HG02798 (cell line): ENCODE data around the gene METTL26.

Source experiments
- ATAC-seq: cut with Tn5 transposase; IDR thresholded peaks from one replicate; pipeline ENCODE4 v1.9.1; 2021; ENCODE audit warnings: mild to moderate bottlenecking; ENCODE audit not compliant: unreplicated experiment, poor library complexity

The METTL26 gene

GRCh38 chr16:660459-661183 lies 24.5 kb upstream of the METTL26 start:
- ATAC-seq = peak; percentile 63

GRCh38 chr16:660132-660458 lies 24.0 kb upstream of the METTL26 start:
- ATAC-seq = no peak

DNA sequence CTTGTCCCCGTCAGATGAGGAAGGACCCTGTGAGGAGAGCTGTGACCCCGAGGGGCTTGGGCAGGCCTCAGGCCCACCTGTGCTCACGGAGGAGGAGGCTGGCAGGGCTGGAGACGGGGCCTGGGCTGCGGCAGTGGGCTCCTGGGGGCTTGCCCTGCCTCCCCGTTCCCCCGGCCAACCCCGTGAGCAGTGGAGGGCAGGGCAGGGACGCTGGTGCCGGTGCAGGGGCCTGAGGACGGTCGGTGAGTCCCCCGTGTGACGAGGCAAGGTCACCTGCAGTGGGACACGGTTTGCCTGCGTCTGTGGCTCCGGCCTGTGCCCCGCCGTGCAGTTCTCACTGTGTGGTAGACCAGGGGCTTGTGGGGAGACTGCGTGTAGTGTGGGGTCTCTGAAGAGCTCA lies 23.5 kb upstream of the METTL26 start:
- no peak for ATAC-seq

- ATAC-seq = no peak
Observed at GRCh38 chr16:658679-659571, 22.8 kb upstream of the METTL26 start.

DNA sequence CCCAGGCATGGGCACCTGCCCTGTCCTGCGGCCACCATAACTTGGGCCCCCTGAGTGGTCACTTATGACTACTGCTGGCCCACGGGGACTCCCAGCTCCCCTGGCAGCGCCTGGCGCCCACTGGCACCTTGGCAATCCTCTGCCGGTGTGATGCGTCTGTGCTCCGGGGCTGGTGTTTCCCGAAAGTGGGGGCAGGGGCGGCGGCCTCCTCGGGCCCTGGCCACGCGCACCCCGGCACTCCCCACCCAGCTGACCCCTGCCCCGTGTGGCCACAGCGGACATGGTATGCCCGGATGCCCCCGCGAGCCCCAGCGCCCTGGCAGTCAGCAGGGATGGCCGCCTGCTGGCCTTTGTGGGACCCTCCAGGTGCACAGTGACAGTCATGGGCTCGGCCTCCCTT lies 21.4 kb upstream of the METTL26 start:
- ATAC-seq = no peak

GRCh38 chr16:654034-654433 lies 17.9 kb upstream of the METTL26 start:
- no peak for ATAC-seq

DNA sequence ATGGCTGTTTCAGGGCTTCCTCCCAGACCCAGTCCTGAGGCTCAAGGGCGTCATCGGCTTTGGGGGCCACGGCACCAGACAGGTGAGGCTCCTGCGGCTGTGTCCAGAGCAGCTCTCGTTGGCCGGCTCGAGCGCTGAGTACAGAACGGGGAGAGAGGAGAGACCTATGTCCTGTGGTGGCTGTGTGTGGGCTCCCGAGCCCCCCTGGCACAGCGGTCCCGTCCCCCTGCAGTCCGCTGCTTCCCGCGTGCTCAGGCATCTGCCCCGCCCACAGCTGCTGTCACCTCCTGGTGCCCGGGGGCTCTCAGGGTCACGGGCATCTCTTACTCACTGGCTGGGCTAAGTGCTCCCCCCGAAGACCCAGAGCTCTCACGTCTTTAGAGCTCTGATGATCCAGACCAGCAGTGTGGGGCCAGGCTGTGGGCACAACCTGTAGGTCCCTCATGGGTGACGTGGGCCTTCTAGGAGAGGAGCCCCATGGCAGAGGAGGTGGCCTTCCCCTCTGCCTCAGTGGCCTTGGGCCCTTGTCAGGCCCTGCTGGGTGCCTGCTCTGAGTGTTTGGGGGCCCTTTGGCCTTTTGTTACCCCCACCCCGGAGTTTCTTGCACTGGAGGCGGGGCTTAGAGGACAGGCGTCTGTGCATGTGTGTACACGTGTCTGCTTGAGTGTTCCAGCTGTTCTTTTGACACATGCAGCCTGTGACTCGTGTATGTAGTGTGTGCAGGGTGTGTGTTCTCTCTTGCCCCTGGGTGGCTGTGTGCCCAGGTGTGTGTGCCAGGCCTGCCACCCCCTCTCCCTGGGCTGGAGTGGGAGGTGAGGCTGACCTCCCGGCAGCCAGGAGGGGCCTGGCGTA lies 16.6 kb upstream of the METTL26 start:
- no peak for ATAC-seq

GRCh38 chr16:651844-652243 lies 15.7 kb upstream of the METTL26 start:
- no peak for ATAC-seq

DNA sequence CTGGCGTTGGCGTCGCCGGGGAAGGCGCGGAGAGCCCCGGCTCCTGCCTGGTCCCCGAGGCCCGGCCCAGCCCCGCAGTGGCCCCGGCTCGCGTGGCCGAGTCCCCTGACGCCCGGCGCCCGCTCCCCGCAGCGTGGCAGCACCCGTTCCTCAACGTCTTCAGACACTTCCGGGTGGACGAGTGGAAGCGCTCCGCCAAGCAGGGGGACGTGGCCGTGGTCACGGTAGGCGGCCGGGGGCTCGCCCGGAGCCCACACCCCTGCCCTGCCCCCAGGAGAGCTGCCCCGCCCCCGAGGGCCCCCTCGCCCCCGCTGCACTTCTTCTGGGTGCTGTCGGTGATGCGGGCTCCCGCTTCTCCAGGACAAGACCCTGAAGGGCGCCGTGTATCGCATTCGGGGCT lies 13.5 kb upstream of the METTL26 start:
- peak; percentile 12 for ATAC-seq

- peak; percentile 87 for ATAC-seq
Observed at GRCh38 chr16:648781-649589, 12.9 kb upstream of the METTL26 start, which contains the start of gene WDR90. WDR90 (plus strand) TSS chr16:649365; CDS start chr16:649417, 52 bp downstream.

DNA sequence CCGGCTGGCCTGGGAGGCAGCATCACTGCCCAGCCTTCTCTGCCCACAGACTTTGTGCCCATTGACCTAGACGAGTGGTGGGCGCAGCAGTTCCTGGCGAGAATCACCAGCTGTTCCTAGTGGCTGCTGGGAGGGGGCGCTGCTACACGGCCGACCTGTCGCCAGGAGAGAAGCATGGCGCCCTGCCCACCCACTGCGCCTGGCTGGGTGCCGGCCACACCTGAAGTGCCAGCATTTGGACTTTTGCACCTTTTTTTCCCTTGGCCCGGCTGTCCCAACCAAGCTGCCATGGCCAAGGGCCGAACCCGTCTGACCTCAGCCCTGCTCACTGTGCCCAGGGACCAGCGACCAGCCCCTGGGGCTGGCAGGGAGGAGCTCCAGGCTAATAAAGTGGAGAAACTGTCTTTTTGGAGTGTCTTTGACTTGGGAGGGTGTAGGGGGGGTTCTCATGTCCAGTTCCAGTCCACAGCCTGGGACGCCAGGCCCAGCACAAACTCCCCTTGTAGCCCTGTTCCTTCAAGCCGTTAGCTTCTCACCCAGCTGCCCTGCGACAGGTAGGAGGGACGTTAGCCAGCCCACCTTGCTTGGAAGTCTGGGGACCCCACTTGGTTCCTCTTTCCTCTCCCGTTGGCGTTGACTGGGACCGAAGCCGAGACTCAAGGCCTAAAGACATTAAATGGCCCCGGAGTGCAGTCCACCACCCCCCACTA lies 12.1 kb upstream of the METTL26 start:
- ATAC-seq = no peak

DNA sequence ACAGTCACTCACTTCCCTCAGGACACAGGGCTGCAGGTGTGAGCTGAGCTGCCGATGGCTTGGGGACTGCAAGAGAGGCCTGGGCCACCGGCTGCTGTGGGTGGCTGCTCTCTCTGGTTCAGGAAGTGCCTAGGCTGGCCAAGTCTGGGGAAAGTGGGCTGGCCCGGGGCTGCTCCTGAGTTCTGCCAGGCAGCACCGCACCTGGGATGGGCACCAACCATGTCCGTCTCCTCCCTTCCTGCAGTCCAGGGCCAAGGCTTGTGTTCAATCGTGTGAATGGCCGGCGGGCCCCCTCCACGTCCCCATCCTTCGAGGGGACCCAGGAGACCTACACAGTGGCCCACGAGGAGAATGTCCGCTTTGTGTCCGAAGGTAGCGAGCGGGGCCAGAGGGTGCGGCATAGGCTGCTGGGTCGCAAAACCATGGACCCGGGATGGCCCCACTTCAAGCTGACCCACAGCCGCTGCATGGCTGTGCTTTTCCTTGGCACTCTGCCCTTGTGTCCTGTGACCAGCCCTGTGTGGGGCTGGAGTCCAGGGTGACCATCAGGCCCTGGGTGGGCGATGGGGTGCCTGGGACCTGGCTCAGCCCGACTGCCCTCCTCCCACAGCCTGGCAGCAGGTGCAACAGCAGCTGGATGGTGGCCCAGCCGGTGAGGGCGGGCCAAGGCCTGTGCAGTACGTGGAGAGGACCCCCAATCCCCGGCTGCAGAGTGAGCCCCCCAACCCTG lies 11.2 kb upstream of the METTL26 start:
- ATAC-seq = no peak

- no peak for ATAC-seq
Observed at GRCh38 chr16:646679-647172, 10.6 kb upstream of the METTL26 start.

DNA sequence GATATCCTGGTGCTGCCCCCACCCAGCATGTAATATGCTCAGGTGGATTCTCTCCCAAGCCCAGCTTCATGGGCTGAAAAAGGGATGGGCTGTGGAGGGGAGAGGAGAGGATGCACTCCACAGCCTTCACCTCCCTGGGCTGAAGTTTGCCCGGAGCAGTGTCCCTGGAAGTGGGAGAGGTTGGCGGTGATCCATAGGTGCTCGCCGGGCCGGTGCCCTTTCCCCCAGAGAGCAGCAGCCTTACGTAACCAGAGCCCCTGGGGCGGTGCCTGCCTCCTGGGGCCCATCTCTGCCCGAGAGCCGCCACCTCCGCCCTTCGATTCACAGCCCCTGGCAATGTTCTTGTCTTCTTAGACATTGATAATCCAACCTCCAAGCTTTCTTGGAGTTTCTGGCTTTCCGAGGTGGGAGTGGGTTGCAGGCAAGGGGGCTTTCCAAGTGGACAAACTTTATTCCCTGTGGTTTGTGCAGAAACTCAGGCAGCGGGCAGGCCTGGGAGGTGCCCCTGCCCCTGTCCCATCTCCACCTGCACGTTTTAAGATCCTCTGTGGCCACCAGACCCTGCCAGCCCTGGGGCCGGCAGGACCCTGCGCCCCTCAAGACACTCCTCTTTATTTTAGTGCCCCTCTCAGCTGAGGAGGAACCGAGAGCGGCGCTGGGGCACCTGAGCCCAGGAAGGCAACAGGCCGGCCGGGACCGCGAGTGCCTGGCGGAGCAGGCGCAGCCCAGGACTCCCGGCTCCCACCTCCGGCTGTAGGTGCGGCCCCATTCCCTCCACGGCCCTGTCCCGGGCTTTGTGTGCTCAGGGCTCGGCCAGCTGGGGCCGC lies 10.0 kb upstream of the METTL26 start:
- ATAC-seq = no peak

GRCh38 chr16:644556-644955 lies 8.5 kb upstream of the METTL26 start:
- ATAC-seq = no peak

- no peak for ATAC-seq
Observed at GRCh38 chr16:643050-643368, 6.9 kb upstream of the METTL26 start.

- ATAC-seq = peak; percentile 46
Observed at GRCh38 chr16:642189-643049, 6.3 kb upstream of the METTL26 start.
